Fibroblast of skin of right quadriceps (primary cell): ENCODE data around the gene CDK5.
A peak's percentile ranks its signal among the peaks of the same experiment; 100 is the strongest.
"Not testable (repeated sequence)": the region's sequence is repeated elsewhere in the genome, so short reads cannot be mapped to it uniquely, and the experiment has no call there.

Source experiments
- DNase-seq: peaks from one replicate; pipeline ENCODE4 v3.0.0-alpha.2; 2013

The CDK5 gene

DNA sequence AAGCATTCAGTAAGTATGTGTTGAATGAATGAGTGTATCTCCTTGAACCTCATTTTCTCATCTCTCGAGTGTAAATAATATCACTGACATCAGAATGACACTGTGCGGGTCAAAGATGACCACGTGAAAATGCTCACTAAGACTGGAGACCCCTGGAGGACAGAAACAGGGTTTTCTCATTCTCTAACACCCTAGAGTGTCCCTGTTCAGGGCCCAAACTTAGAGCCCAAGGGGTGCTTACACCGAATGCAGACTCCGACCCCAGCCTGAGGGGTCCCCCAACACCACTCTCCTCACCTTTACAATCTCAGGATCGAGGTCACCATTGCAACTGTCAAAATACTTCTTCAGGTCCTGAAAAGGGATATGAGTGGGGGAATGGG is 1.4 kb downstream of the CDK5 start:
- DNase-seq = no peak

DNA sequence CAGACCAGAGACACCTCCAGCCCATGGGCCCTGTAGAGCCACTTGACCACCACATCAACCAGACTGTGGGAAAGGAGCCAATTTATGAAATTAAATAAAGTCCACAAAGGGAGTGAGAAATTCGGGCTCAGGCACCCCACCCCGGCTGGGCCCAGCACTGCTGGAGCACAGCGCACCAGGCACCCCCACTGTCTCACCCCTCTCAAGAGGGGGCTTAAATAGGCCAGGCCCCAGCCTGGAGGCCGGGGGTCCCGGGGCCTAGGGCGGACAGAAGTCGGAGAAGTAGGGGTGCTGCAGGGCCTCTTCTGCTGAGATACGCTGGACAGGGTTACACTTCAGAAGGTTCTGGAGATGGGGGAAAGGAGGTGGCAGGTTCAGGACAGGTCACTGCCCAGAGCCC is 3.9 kb downstream of the CDK5 start:
- no peak for DNase-seq

DNA sequence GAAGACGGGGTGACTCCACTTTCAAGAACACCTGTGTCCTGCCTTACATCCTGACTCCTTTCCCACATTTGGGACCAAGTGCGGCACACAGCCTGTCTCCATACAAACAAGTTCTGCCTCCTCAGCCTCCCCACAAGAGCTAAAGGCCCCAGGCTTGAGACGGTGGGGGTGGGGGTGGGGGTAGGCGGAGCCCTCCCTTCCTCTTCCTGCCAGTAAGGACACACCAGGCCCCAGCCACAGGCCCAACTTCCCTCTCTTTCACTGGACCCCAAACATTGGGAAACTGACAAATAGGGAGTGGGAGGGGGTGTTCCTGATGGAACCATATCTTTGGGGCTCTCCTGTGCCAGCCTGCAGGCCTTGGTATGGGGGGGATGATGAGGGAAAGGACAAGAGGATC is 4.6 kb downstream of the CDK5 start:
- DNase-seq = no peak

- peak; percentile 66 for DNase-seq
Measured at GRCh38 chr7:151051108-151051507, 6.6 kb downstream of the CDK5 start.

GRCh38 chr7:151048911-151049463 is 8.7 kb downstream of the CDK5 start:
- no peak for DNase-seq

DNA sequence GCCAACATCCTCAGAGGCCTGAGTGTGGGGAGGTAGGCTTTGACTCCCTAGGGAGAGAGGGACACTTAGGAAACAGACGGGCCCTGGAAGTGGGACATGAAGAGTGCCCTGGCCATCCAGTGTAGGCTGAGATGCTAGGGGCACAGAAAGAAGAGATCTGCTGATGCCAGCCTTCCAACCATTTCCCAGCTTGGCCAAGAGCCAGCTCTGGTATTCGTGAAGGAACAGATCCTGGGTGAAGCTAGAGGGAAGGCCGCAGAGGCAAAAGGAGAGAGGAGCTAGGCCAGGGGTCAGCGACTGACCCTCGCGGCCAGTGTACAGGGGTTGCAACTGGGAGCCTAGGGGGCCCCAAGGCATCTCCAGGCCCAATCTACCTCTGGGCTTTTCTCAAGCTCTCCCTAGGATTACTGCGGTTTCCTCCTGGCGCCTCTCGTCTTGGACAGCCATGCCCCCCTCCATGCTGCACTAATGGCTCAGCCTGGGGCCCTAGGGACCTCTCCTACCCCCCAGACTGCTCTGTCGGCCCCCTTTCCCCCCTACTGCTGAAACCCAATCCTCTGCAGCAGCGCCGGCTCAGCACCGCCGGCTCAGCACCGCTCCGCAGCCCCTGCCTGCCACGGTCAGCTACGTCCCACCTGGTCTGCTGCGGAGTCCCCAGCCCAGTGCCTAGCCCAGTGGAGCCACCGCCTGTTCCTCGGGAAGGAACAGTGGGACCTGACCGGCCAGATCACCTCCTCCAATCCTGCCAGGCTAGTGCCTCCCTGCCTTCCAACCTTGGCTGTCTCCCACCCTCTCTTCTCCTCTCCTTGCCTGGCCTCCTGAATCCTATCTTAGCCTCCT is 9.5 kb downstream of the CDK5 start, which contains the start of gene ASIC3:
TSS of gene ASIC3 (plus strand) at position 556 of the 840 bp plus-strand sequence. CDS start 355 bp downstream, outside the sequence.
- no peak for DNase-seq

GRCh38 chr7:151046603-151047573 is 10.8 kb downstream of the CDK5 start:
- DNase-seq = peak; percentile 63

DNA sequence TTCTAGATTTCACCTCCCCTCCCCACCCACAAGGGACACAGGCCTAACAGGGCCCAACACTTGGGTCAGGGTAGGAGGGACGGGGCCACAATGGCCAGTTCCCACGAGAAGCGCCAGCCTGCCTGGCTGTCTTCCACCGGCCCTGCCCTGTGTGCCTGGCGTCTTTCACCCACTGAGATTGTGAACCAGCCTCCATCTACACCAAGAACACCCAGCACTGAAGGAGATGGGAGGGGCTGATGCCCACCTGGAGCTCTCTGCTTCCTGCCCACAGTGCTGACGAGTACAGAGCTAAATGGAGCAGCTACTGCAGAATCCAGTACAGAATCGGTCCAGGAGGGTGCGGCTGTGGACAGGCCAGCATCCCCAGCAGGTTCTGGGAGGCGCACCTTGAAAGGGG is 11.7 kb downstream of the CDK5 start:
- no peak for DNase-seq

DNA sequence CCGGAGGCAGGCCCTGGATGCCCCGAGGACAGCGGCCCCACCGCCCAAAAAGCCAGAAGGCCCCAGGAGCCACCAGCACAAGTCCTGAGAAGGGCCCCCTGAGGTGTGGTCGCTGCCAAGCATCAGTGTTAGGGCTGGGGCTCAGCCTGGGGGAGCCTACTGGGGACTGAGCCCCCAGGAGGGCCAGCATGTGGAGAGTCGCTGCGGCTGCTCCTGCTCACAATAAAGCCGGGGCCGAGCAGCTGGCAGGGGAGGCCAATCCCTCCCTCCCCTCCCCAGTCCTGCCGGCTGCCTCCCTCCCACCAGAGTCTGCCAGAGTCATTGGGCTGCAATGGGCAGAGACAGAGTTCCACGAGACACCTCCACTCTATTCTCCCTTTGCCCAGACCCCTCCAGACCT is 12.4 kb downstream of the CDK5 start:
- DNase-seq = no peak

GRCh38 chr7:151043959-151044358 is 13.7 kb downstream of the CDK5 start:
- DNase-seq = no peak

GRCh38 chr7:151043449-151043848 is 14.2 kb downstream of the CDK5 start:
- not testable (repeated sequence) for DNase-seq

GRCh38 chr7:151040616-151041375 is 16.9 kb downstream of the CDK5 start:
- DNase-seq = no peak

DNA sequence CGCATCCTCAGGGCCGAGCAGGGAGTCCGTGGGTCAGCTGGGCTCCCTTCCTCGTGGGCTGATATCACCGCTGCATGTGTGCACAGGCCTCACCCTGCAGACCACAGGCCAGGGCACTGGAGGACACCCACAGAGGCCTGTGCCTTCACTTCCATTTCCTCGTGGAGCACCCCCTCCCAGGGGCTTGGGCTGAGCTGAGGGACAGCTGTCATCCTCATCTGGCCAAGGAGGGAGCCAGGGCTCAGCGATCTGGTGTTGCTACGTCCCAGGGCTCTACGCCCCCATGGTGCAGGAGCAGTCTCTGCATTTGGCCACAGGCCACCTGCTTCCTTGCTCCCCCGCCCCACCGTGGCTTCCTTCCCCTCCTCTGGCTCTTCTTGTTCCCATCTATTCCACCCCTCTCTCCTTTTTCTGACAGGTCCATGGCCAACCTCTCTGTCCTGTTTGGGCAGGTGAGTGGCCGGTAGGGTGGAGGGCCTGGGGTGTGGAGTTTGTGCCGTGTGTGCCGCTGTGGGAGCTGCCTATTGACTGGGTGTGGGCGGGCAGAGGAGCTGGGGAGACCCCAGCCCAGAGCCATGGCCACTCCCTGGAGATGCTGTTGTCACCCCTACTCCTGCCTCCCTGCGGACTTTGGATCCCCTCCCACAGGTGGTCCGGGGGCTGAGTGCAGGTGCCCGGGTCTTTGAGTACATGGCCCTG is 17.7 kb downstream of the CDK5 start:
- no peak for DNase-seq

DNA sequence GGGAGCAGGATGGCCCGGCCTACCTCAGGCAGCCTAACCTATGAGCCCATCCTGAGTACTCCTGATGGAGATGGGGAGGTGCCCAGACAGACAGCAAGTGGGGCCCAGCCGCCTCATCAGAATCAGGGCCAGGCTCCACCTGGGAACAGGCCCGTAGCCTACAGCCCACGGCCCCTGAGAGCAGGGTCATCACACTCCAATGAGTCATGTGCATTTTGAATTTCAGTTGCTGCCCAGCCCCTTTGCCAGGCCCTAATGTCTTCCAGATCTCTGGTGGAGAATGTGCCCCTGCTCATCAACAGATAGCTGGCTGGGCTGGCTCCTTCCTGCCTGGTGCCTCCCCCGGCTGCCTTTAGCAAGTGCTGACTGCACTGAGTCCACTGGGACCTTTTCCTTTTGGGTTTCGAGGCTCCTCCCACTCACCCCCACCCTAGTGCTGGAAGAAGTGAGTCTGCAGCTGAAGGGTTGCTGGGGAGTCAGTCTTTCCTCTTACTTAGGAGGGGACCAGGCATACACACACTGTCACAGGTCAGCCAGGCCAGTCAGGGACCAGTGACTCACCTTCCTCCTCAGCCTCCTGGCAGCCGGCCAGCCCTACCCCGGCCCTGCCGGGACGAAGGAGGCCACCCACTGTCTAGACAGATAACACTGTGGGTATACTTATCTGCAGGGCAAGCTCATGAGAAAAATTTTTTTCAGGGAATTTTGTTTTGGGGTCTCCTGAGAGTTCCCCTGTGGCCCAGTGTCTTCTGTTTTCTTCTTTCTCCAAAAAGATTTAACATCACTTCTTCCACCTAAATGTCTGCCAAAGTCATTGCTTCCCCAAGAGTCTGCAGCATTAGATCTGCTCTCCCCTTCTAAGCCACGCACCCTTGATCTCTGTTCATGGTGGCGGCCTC is 18.5 kb downstream of the CDK5 start:
- peak; percentile 90 for DNase-seq

DNA sequence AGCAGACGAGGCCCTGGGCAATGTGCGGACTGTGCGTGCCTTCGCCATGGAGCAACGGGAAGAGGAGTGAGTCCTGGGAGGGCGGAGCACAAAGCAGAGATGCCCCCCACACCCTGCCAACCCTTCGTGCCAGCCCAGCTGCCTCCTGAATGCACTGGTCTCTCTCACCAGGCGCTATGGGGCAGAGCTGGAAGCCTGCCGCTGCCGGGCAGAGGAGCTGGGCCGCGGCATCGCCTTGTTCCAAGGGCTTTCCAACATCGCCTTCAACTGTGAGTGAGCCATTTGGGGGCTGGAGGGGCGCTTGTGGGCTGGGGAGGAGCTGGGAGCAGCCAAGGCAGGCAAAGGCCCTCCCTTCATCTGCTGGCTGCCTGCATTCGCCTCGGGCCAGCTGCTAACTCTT is 21.8 kb downstream of the CDK5 start:
- DNase-seq = no peak

- no peak for DNase-seq
Measured at GRCh38 chr7:151035026-151035717, 22.5 kb downstream of the CDK5 start.

GRCh38 chr7:151034312-151035025 is 23.2 kb downstream of the CDK5 start:
- no peak for DNase-seq

DNA sequence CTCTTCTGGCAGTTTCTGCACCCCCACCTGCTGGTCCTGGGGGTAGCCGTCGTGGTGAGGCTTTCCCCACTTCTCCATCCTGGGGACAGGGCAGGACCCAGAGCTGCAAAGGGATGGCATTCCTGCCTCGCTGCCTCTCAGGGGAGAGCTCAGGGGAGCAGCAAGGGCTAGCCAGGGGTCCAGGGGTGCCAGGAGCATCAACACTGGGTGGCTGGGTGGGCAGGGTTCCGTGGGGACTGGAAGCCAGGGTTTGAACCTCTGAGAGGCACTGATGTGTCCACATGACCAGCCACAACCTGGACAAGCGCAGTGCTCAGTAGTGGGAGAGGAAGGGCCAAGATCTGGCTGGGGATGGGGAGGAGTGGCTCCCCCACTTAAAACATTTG is 23.8 kb downstream of the CDK5 start:
- no peak for DNase-seq
